Karpas-422 (cell line): Measurements from ENCODE around the gene SOST. TPM values are rescaled to one million over a fixed set of nuclear protein-coding genes. Genes with fewer than 3 reads are reported as not detected.

Experiments used
- DNase-seq: peaks from one replicate; pipeline ENCODE4 v3.0.0-alpha.2; 2015
- H2AFZ ChIP-seq: fragments of 200-600 bp; sonication (generic); 2 replicates; pipeline ENCODE4 v1.6.1; 2014; ENCODE audit warnings: antibody characterized with exemption, low read length, mixed read lengths
- H3K27ac ChIP-seq: fragments of 200-600 bp; sonication (generic); 2 replicates; pipeline ENCODE4 v1.5.1; 2014; ENCODE audit warnings: mild to moderate bottlenecking, low read length, moderate library complexity
- H3K27me3 ChIP-seq: fragments of 200-600 bp; sonication (generic); 2 replicates; pipeline ENCODE4 v1.6.1; 2014; ENCODE audit warnings: low read length, mixed read lengths
- H3K36me3 ChIP-seq: fragments of 200-600 bp; sonication (generic); 2 replicates; pipeline ENCODE4 v1.6.1; 2014; ENCODE audit warnings: low read length, mixed read lengths; ENCODE audit not compliant: insufficient read depth
- H3K4me1 ChIP-seq: fragments of 200-600 bp; sonication (generic); 2 replicates; pipeline ENCODE4 v1.6.1; 2014; ENCODE audit warnings: mild to moderate bottlenecking, low read length, mixed read lengths
- H3K4me2 ChIP-seq: fragments of 200-600 bp; sonication (generic); 2 replicates; pipeline ENCODE4 v1.6.1; 2014; ENCODE audit warnings: low read length, low read depth, mild to moderate bottlenecking; ENCODE audit not compliant: poor library complexity, severe bottlenecking
- H3K4me3 ChIP-seq: fragments of 200-600 bp; sonication (generic); 2 replicates; pipeline ENCODE4 v1.5.1; 2014; ENCODE audit warnings: mild to moderate bottlenecking, antibody characterized with exemption, low read length, mixed read lengths
- H3K79me2 ChIP-seq: fragments of 200-600 bp; sonication (generic); 2 replicates; pipeline ENCODE4 v1.6.1; 2014; ENCODE audit warnings: mild to moderate bottlenecking, low read length, mixed read lengths
- H3K9ac ChIP-seq: fragments of 200-600 bp; sonication (generic); 2 replicates; pipeline ENCODE4 v1.6.0; 2014; ENCODE audit warnings: low read length
- H3K9me2 ChIP-seq: fragments of 200-600 bp; sonication (generic), shearing (Covaris generic); replicated peaks from 2 replicates; pipeline ENCODE4 v1.6.0; 2014; ENCODE audit warnings: mild to moderate bottlenecking, low read length, moderate library complexity; ENCODE audit not compliant: insufficient read depth
- H3K9me3 ChIP-seq: fragments of 300-700, 200-600 bp; sonication (generic); 2 replicates; pipeline ENCODE4 v1.6.1; 2014; ENCODE audit warnings: low read length, mixed read lengths
- H4K20me1 ChIP-seq: fragments of 200-600 bp; sonication (generic); 2 replicates; pipeline ENCODE4 v1.6.1; 2014; ENCODE audit warnings: mild to moderate bottlenecking, antibody characterized with exemption, low read length, low read depth; ENCODE audit not compliant: insufficient read depth
- total RNA-seq: library from RNA; depleted of rRNA; stranded (reverse); fragments of >200 nt; shearing (Covaris generic); gene quantifications from 2 replicates; pipeline ENCODE4 v1.2.3, GENCODE V29; 2014; ENCODE audit warnings: low replicate concordance

The SOST gene
- total RNA-seq, 1 experiment from 2014 or later = not detected

DNA sequence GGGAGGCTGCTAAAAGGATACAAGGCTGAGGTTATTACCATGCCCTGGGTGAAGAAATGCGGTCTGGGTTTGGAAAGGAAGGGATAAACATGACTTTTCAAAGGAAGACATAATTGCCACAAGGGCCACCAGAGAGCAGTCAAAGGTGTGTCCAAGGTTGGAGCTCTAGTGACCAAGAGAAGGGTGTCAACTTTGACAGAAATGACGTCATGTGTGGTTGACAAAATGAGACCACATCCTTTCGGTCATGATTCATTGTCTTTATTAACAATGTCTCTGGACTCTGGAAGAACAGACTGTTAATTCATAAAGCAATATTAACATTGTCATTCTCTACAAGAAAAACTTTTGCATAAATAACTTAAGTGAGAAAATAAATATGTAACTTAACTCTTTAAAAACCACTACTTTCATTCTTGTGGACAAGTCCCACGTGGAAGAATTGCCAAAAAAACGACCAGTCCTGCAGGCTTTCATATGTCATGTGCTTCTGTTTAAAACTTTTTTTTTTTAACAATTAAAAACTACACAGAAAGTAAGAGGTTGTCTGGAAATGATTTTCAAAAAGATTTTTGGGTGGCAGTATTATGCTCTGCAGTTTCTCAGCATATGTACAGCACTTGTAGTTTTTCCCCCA is 5.0 kb downstream of the SOST start:
- Histone ChIP-seq H3K9me3 (no peaks in the 10 kb centered on the region), H4K20me1 (no peaks in the 10 kb centered on the region), H3K27me3 (no peaks in the 10 kb centered on the region), H3K27ac (no peak overlapping the region), H3K4me2 (no peak overlapping the region), H3K36me3 (no peaks in the 10 kb centered on the region), H3K9ac (no peak overlapping the region), H3K4me1 (no peaks in the 10 kb centered on the region), H2AFZ (no peak overlapping the region), H3K4me3 (no peak overlapping the region), H3K9me2 (no peaks in the 10 kb centered on the region), H3K79me2 (no peaks in the 10 kb centered on the region)
- no peak for DNase-seq

DNA sequence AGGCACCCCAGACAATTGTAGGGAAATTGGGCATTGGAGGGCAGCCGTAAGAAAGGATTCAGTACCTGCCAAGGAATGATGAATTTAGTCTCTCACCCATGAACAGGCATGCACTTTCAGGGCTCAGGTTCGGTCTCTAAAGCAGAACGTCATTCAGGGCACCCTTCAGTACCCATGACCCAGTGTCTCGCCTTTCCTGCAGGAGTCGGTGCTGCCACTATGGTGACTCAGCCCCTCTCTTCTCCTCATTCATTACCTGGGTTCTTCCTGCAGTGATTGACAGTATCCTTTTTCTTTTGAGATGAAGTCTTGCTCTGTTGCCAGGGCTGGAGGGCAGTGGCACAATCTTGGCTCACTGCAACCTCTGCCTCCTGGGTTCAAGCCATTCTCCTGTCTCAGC is 8.4 kb downstream of the SOST start:
- H3K27me3 ChIP-seq = no peaks in the 10 kb centered on the region
- H3K27ac ChIP-seq = no peak overlapping the region
- no peak overlapping the region for H3K9ac ChIP-seq
- no peaks in the 10 kb centered on the region for H4K20me1 ChIP-seq
- DNase-seq = no peak
- H3K9me2 ChIP-seq = no peaks in the 10 kb centered on the region
- no peaks in the 10 kb centered on the region for H3K36me3 ChIP-seq
- no peak overlapping the region for H3K4me3 ChIP-seq
- H3K79me2 ChIP-seq = no peaks in the 10 kb centered on the region
- H3K4me1 ChIP-seq = no peaks in the 10 kb centered on the region
- no peaks in the 10 kb centered on the region for H3K9me3 ChIP-seq
- H2AFZ ChIP-seq = no peak overlapping the region
- no peak overlapping the region for H3K4me2 ChIP-seq

- Histone ChIP-seq H2AFZ (no peak overlapping the region), H3K9me3 (no peaks in the 10 kb centered on the region), H3K4me3 (no peak overlapping the region), H3K27me3 (no peaks in the 10 kb centered on the region), H3K27ac (no peak overlapping the region), H3K4me1 (no peaks in the 10 kb centered on the region), H4K20me1 (no peaks in the 10 kb centered on the region), H3K79me2 (no peaks in the 10 kb centered on the region), H3K4me2 (no peak overlapping the region), H3K9me2 (no peaks in the 10 kb centered on the region), H3K36me3 (no peaks in the 10 kb centered on the region), H3K9ac (no peak overlapping the region)
- no peak for DNase-seq
Observed at GRCh38 chr17:43745541-43745940, 13.1 kb downstream of the SOST start.

- no peak overlapping the region for H3K27ac ChIP-seq
- no peak overlapping the region for H3K4me2 ChIP-seq
- H2AFZ ChIP-seq = no peak overlapping the region
Observed at GRCh38 chr17:43741636-43742035, 17.0 kb downstream of the SOST start.

DNA sequence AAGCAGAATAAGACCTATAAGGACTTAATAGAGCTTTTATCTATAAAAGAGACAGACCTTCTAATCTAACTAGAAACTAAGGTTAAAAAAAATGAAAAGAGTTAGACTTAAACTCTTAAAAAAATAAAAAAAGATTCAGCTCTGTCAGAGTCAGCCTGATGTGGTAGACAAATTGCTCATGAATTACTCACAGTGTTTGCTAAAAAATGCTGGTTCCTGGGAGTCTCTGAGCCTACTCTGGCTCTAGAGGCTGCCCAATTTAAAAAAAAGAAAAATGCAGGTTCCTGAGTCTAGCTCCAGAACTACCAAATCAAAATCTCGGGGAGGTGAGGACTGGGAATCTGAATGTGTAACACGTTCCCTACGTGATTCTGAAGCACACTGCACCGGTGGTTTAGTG is 18.1 kb downstream of the SOST start:
- no peaks in the 10 kb centered on the region for H3K9me3 ChIP-seq
- no peak overlapping the region for H3K27ac ChIP-seq
- H3K9ac ChIP-seq = no peak overlapping the region
- no peak overlapping the region for H3K4me3 ChIP-seq
- H3K27me3 ChIP-seq = no peaks in the 10 kb centered on the region
- no peaks in the 10 kb centered on the region for H3K4me1 ChIP-seq
- H3K36me3 ChIP-seq = no peaks in the 10 kb centered on the region
- no peaks in the 10 kb centered on the region for H3K9me2 ChIP-seq
- no peak overlapping the region for H2AFZ ChIP-seq
- H4K20me1 ChIP-seq = no peaks in the 10 kb centered on the region
- no peak overlapping the region for H3K4me2 ChIP-seq
- no peaks in the 10 kb centered on the region for H3K79me2 ChIP-seq
- DNase-seq = no peak

More at GRCh38 chr17:43741636-43742035, 17.0 kb downstream of the SOST start:
- H3K4me1 ChIP-seq = no peaks in the 10 kb centered on the region
- H3K27me3 ChIP-seq = no peaks in the 10 kb centered on the region
- no peak for DNase-seq
- H3K9me2 ChIP-seq = no peaks in the 10 kb centered on the region
- H3K9me3 ChIP-seq = no peaks in the 10 kb centered on the region
- H3K36me3 ChIP-seq = no peaks in the 10 kb centered on the region
- H3K79me2 ChIP-seq = no peaks in the 10 kb centered on the region
- H3K9ac ChIP-seq = no peak overlapping the region
- no peak overlapping the region for H3K4me3 ChIP-seq
- no peaks in the 10 kb centered on the region for H4K20me1 ChIP-seq

DNA sequence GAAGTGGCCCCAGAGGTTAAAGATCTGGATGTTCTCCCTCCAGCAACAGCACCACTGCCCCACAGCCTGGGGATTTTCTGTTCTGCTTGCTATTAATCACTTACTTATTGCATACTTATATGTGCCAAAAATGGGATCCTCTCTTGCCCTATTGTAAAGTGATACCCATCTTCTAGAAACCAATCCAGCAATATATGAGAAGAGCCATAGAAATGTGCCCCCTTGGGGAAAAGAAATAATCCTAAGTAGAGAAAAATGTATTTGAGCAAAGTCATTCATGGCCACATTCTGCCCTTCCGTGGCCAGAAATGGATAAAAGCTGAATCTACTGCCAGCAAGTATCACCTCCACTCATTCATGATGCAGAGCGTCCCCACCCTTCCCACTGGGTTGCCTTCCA is 20.9 kb downstream of the SOST start:
- Histone ChIP-seq H4K20me1 (no peaks in the 10 kb centered on the region), H3K27ac (no peak overlapping the region), H3K9me2 (no peaks in the 10 kb centered on the region), H2AFZ (no peak overlapping the region), H3K9ac (no peak overlapping the region), H3K9me3 (no peaks in the 10 kb centered on the region), H3K79me2 (no peaks in the 10 kb centered on the region), H3K36me3 (no peaks in the 10 kb centered on the region), H3K4me1 (no peaks in the 10 kb centered on the region), H3K27me3 (peaks cover 3% of the 10 kb centered on the region; the same call in 1 of the 2 replicates), H3K4me2 (no peak overlapping the region), H3K4me3 (no peak overlapping the region)
- no peak for DNase-seq

DNA sequence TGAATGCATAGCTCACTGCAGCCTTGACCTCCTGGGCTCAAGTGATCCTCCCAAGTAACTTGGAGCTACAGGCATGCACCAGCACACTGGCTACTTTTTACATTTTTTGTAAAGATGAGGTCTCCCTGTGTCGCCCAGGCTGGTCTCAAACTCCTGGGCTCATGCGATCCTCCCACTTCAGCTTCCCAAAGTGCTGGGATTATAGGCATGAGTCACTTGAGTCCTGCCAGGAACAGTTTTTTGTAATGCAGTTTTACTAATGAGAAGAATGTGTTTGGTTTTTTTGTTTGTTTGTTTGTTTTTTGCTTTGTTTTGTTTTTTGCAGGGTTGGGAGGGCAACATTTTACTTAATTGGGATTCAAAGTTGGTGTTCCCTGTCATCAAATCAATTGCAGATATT is 22.2 kb downstream of the SOST start:
- no peak overlapping the region for H3K4me2 ChIP-seq
- H3K79me2 ChIP-seq = no peaks in the 10 kb centered on the region
- H4K20me1 ChIP-seq = no peaks in the 10 kb centered on the region
- H3K9me2 ChIP-seq = no peaks in the 10 kb centered on the region
- no peaks in the 10 kb centered on the region for H3K9me3 ChIP-seq
- no peak overlapping the region for H3K4me3 ChIP-seq
- peaks cover 3% of the 10 kb centered on the region; the same call in 1 of the 2 replicates for H3K27me3 ChIP-seq
- no peaks in the 10 kb centered on the region for H3K4me1 ChIP-seq
- H3K36me3 ChIP-seq = no peaks in the 10 kb centered on the region
- no peak overlapping the region for H2AFZ ChIP-seq
- no peak overlapping the region for H3K9ac ChIP-seq
- no peak for DNase-seq
- H3K27ac ChIP-seq = no peak overlapping the region

DNA sequence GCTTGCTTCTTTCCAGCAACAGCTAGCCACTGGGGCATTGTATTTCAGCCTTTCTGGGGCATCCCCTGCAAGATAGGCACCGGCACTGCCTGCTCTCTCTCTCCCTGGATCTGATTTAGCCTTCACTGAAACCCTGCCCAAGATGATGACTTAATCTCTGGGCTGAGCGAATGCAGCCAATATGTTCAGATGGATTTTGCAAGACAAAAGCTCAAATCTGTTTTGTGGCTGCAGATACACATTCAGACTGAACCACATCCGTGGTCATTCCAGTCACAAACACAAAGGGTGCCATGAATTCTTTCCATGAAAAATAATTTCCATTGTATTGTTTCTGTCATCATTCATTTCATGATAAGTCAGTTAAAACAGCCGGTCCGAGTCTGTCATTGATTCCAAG is 24.2 kb downstream of the SOST start:
- no peaks in the 10 kb centered on the region for H3K9me2 ChIP-seq

More for the DNA sequence above, 24.2 kb downstream of the SOST start:
- Histone ChIP-seq H3K9me3 (no peaks in the 10 kb centered on the region), H4K20me1 (no peaks in the 10 kb centered on the region), H3K79me2 (no peaks in the 10 kb centered on the region), H3K4me1 (no peaks in the 10 kb centered on the region), H3K4me3 (no peak overlapping the region), H3K27ac (no peak overlapping the region), H3K27me3 (peaks cover 3% of the 10 kb centered on the region; the same call in 1 of the 2 replicates), H3K4me2 (no peak overlapping the region), H3K9ac (no peak overlapping the region), H3K36me3 (no peaks in the 10 kb centered on the region), H2AFZ (no peak overlapping the region)
- no peak for DNase-seq
